GM19452 (cell line): ENCODE data around the gene SRBD1.
"Not testable (repeated sequence)": the region's sequence is repeated elsewhere in the genome, so short reads cannot be mapped to it uniquely, and the experiment has no call there.

ENCODE experiments used
- ATAC-seq: cut with Tn5 transposase; IDR thresholded peaks from one replicate; pipeline ENCODE4 v1.9.1; 2021; ENCODE audit not compliant: unreplicated experiment

Gene SRBD1

DNA sequence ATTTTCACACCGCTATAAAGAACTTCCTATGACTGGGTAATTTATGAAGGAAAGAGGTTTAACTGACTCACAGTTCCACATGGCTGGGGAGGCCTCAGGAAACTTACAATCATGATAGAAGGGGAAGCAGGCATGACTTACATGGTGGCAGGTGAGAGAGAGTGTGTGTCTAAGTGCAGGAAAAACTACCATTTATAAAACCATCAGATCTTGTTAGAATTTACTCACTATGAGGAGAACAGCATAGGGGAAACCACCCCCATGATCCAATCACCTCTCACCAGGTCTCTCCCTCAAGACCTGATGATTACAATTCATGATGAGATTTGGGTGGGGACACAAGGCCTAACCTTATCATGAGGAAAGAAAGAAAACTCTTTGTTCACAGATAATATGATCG, 174.6 kb downstream of the SRBD1 start:
- no peak for ATAC-seq

- no peak for ATAC-seq
Observed at GRCh38 chr2:45435316-45435715, 175.8 kb downstream of the SRBD1 start.

DNA sequence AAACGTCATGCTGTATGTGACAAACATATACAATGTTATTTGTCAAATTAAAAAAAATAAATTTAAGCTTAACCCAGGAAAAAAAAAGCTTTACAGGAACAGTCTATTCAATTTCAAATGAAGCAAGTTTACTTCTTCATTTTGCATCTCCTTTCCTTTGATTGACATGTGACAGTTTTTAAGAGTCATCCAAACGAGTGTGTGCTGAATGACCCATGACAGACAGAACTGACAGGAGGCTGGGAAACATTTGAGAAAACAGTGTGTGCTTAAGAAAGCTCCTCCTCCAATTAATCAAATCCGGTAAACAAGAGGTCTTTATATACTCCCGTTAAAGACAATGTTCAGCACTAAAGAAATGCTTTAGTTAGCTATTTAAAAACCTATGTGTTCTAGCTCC, 177.7 kb downstream of the SRBD1 start:
- no peak for ATAC-seq

- ATAC-seq = no peak
Observed at GRCh38 chr2:45432406-45432805, 178.7 kb downstream of the SRBD1 start.

- ATAC-seq = not testable (repeated sequence)
Observed at GRCh38 chr2:45426025-45426424, 185.0 kb downstream of the SRBD1 start.

- no peak for ATAC-seq
Observed at GRCh38 chr2:45422921-45423320, 188.1 kb downstream of the SRBD1 start.

DNA sequence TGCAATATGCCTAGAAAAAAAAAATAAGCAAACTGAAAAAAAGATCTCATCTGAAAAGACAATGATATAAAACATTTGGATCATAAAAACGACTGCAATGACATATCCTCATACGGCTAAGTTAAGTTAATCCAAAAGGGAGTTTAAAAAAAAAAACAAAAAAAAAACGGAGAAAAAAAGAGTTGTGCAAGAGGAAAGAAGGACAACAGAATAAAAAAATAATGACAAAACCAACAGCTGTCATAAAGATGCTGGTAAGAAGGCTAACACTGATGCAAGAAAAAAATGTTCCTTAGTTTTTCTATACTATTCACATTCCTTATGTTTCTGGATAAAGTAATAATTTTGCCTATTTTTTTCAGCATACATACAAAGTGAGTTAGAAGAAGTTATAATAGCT, 192.5 kb downstream of the SRBD1 start:
- no peak for ATAC-seq

DNA sequence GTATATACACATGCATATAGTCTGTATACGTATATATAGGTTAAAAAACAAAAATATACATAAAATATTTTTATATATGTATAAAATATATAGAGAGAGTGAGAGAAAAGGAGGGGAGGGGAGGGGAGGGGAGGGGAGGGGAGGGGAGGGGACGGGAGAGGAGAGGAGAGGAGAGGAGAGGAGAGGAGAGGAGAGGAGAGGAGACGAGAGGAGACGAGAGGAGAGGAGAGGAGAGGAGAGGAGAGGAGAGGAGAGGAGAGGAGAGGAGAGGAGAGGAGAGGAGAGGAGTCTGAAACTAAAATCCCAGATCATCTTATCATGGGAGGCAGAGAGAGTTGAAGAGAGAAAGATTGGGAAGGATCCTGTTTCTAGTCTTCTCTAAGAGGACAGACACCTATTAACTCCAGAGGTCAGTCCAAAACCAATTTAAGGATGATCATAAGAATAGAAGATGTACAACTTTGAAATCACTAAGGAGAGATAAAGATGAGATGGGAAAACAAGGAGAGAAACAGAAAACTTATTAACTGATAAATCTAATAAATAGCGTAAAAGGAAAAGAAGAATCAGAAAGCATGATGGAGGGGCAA, 195.4 kb downstream of the SRBD1 start:
- ATAC-seq = no peak

GRCh38 chr2:45412754-45413379, 198.2 kb downstream of the SRBD1 start:
- no peak for ATAC-seq

DNA sequence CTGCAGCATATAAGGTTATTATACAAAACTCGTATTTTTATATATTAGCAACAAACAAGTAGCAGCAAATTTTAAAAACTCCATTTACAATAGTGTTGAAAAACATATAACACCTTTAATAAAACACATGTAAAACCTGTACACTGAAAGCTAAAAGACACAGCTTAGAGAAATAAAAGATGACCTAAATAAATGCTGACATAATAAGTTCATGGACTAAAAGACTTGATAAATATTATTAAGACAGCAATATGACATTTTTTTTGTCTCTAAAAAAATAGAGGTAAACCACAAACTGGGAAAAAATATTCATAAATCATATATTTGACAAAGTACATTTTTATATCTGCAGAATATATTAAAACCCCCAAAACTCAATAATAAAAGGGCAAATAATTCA, 201.4 kb downstream of the SRBD1 start:
- ATAC-seq = no peak

DNA sequence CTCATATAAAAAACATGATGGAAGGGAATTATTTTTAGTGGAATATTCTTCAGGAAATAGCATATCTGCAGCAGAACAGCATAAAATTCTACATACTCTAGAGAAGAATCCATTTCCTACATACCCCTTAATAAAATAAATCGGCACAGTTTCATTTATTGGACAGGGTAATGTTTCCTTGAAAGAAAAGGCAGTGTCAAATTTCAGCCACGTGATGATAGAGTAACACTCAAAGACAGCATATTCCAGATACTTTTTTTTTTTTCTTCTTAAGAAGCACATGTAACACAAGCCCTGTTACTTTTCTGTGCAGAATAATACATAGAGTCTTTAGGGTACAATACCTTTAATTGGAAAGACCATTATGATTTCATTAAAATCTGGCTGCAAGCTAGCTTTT, 204.4 kb downstream of the SRBD1 start:
- ATAC-seq = no peak

DNA sequence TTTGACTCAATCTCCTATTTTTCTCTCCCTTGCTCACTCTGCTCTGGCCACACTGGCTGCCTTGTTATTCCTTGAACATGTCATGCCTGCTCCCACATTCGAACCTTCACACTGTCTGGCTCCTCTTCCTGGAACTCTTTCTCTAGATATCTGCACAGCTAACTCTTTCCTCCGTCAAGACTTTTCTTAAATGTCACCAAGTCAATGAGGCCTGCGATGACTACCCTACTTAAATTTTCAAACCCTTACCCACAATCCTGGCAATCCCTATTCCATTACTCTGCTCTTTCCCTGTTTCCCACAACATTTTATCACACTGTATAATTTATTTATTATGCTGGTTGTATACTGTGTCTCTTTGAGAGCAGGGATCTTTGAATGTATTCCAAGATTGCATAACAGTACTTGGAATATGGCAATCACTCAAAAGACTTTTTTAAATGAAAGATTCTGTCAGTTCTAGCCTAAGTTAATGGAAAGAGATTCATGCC, 206.2 kb downstream of the SRBD1 start:
- no peak for ATAC-seq

- no peak for ATAC-seq
Observed at GRCh38 chr2:45403036-45403435, 208.0 kb downstream of the SRBD1 start.

GRCh38 chr2:45401431-45401922, 209.6 kb downstream of the SRBD1 start:
- ATAC-seq = no peak

- ATAC-seq = no peak
Observed at GRCh38 chr2:45399040-45399784, 211.9 kb downstream of the SRBD1 start.

GRCh38 chr2:45397292-45397691, 213.8 kb downstream of the SRBD1 start:
- ATAC-seq = no peak

- ATAC-seq = no peak
Observed at GRCh38 chr2:45396671-45397070, 214.4 kb downstream of the SRBD1 start.

DNA sequence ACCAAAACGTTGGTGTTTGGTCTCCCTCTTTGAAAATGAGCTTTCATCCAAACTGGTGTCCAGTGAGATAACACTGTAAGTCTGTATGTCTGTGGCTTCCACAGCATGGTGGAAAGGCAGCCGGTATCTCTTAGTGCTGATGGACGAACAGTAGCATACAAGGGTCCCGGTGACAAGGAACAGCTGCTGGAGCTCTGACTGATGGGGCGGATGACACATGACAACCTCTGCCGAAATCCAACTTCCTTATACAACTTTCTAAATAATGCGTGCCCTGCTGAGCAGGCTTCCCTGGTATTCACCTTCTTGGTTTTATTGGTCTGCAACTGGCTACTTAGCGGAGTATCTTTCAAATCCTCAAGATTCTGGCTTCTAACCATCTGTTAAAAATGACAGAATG, 216.2 kb downstream of the SRBD1 start:
- ATAC-seq = no peak

DNA sequence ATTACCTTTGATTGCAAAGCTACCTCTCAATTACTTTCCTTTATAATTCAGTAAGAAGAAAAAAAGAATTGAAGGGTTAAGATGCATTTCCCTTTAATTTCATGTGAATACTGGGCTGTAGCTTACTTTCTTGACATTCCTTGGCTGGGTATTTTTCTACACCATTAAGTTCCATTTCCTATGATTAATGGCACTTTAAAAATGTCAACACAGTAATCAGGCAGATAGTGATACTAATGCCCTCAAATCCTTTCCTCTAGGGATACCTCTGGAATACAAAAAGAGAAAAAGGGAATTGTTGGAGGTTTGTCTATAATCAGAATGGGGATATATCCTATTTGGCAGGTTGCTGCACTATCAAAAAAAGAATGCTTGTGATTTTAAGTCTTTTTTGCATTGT, 216.9 kb downstream of the SRBD1 start:
- ATAC-seq = no peak

DNA sequence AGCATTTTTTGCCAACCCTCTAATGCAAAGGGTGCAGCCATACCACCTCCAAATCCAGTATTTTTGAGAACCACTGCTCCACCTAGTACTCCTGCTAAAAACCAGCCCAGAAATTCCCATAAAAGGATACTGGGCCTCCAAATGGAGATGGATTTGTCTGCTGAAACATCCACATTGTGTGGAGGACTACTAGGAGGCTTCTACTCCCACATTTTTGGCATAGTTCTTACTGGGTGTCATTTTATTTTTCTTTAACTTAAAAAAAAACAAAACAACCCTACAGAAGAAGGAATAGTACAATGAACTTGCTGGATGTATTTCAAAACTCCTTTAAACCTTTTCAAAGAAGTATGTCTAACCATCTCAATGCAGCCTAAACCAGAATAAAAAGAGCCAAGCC, 219.2 kb downstream of the SRBD1 start:
- ATAC-seq = no peak

- no peak for ATAC-seq
Observed at GRCh38 chr2:45390861-45391260, 220.2 kb downstream of the SRBD1 start.

GRCh38 chr2:45390441-45390840, 220.6 kb downstream of the SRBD1 start:
- ATAC-seq = no peak
